Neural cell (in vitro differentiated cells): ENCODE data around the gene THOC1. TPM values are rescaled to one million over a fixed set of nuclear protein-coding genes. Genes with fewer than 3 reads are reported as not detected.

Experiments
- H2AFZ ChIP-seq: fragments of 200-600, 300-800 bp; sonication (generic), shearing (Covaris generic); 2 replicates; pipeline ENCODE4 v1.6.0; 2014; ENCODE audit warnings: low read depth, mild to moderate bottlenecking, antibody characterized with exemption, low read length, moderate library complexity
- H3F3A ChIP-seq: fragments of 200-600 bp; shearing (Covaris generic); 2 replicates; pipeline ENCODE4 v1.6.1; 2016; ENCODE audit warnings: mild to moderate bottlenecking, moderate library complexity, mixed read lengths, antibody characterized with exemption, low read length; ENCODE audit not compliant: insufficient read depth, poor library complexity, severe bottlenecking
- H3K27ac ChIP-seq: fragments of 200-600, 300-800 bp; sonication (generic), shearing (Covaris generic); 2 replicates; pipeline ENCODE4 v1.5.1; 2014; ENCODE audit warnings: mild to moderate bottlenecking, low read length, moderate library complexity
- H3K27me3 ChIP-seq: fragments of 300-800, 200-600 bp; sonication (generic), shearing (Covaris generic); 2 replicates; pipeline ENCODE4 v1.6.0; 2014; ENCODE audit warnings: mild to moderate bottlenecking, low read depth, low read length, moderate library complexity; ENCODE audit not compliant: insufficient read depth
- H3K36me3 ChIP-seq: fragments of 300-800, 200-600 bp; sonication (generic), shearing (Covaris generic); 2 replicates; pipeline ENCODE4 v1.5.1; 2014; ENCODE audit warnings: mild to moderate bottlenecking, antibody characterized with exemption, low read length, moderate library complexity; ENCODE audit not compliant: insufficient read depth
- H3K4me2 ChIP-seq: fragments of 300-800, 200-600 bp; sonication (generic), shearing (Covaris generic); 2 replicates; pipeline ENCODE4 v1.6.0; 2014; ENCODE audit warnings: mild to moderate bottlenecking, low read length
- H3K4me3 ChIP-seq: fragments of 300-800, 200-600 bp; sonication (generic), shearing (Covaris generic); 2 replicates; pipeline ENCODE4 v1.5.1; 2014; ENCODE audit warnings: mild to moderate bottlenecking, low read length, moderate library complexity
- H3K79me2 ChIP-seq: fragments of 200-600 bp; shearing (Covaris generic); replicated peaks from 2 replicates; pipeline ENCODE4 v1.6.0; 2014; ENCODE audit warnings: mild to moderate bottlenecking, low read length, moderate library complexity; ENCODE audit not compliant: insufficient read depth
- H3K9ac ChIP-seq: fragments of 300-800, 200-600 bp; sonication (generic), shearing (Covaris generic); 2 replicates; pipeline ENCODE4 v1.6.1; 2016; ENCODE audit warnings: mild to moderate bottlenecking, low read length, mixed read lengths
- H3K9me2 ChIP-seq: fragments of 200-600 bp; shearing (Covaris generic); 2 replicates; pipeline ENCODE4 v1.6.1; 2016; ENCODE audit warnings: mild to moderate bottlenecking, low read length, mixed read lengths; ENCODE audit not compliant: insufficient read depth
- H3K9me3 ChIP-seq: fragments of 200-600, 300-800 bp; sonication (generic), shearing (Covaris generic); 2 replicates; pipeline ENCODE4 v1.6.1; 2016; ENCODE audit warnings: mild to moderate bottlenecking, mixed run types, low read length, moderate library complexity, mixed read lengths
- H4K20me1 ChIP-seq: fragments of 200-600 bp; shearing (Covaris generic); 2 replicates; pipeline ENCODE4 v1.6.1; 2016; ENCODE audit warnings: mild to moderate bottlenecking, mixed run types; ENCODE audit not compliant: insufficient read depth
- CTCF ChIP-seq: fragments of 450-650 bp; IDR thresholded peaks from 2 replicates; pipeline ENCODE4 v1.5.1; 2014; ENCODE audit warnings: antibody characterized with exemption, mild to moderate bottlenecking, moderate library complexity; ENCODE audit not compliant: poor library complexity, severe bottlenecking
- EP300 ChIP-seq: fragments of 450-650 bp; conservative IDR thresholded peaks from 2 replicates; pipeline ENCODE4 v1.6.1; 2014; ENCODE audit warnings: antibody characterized with exemption, mild to moderate bottlenecking, moderate library complexity; ENCODE audit not compliant: poor library complexity, severe bottlenecking
- EZH2 ChIP-seq: fragments of 200-600, 300-800 bp; shearing (Covaris generic), sonication (generic); IDR thresholded peaks from 2 replicates; pipeline ENCODE4 v1.6.1; 2014; ENCODE audit warnings: antibody characterized with exemption, low read length, borderline replicate concordance, mild to moderate bottlenecking; ENCODE audit not compliant: insufficient read depth, poor library complexity, severe bottlenecking
- MXI1 ChIP-seq: fragments of 450-650 bp; conservative IDR thresholded peaks from 2 replicates; pipeline ENCODE4 v1.6.1; 2014; ENCODE audit warnings: antibody characterized with exemption, mild to moderate bottlenecking; ENCODE audit not compliant: poor library complexity, severe bottlenecking
- POLR2AphosphoS5 ChIP-seq: IDR thresholded peaks from 2 replicates; pipeline ENCODE4 v1.6.1; 2012
- RAD21 ChIP-seq: fragments of 450-650 bp; conservative IDR thresholded peaks from 2 replicates; pipeline ENCODE4 v1.6.1; 2014; ENCODE audit warnings: antibody characterized with exemption, mild to moderate bottlenecking, moderate library complexity
- SMC3 ChIP-seq: fragments of 450-650 bp; conservative IDR thresholded peaks from 2 replicates; pipeline ENCODE4 v1.6.1; 2014; ENCODE audit warnings: antibody characterized with exemption, mild to moderate bottlenecking, moderate library complexity; ENCODE audit not compliant: poor library complexity
- TAF1 ChIP-seq: IDR thresholded peaks from 2 replicates; pipeline ENCODE4 v1.6.1; 2012; ENCODE audit warnings: low read depth
- polyA plus RNA-seq: library from polyadenylated mRNA; depleted of rRNA; stranded (reverse); fragments of >200 nt; gene quantifications from 2 replicates; pipeline ENCODE4 v1.2.3, GENCODE V29; 2014
- TF ChIP-seq, protein P1 (sequence below): IDR thresholded peaks from 2 replicates; pipeline ENCODE4 v1.6.1; 2012; ENCODE audit warnings: borderline replicate concordance

The THOC1 gene
- polyA plus RNA-seq, 1 donor from 2014 or later: 168 TPM

DNA sequence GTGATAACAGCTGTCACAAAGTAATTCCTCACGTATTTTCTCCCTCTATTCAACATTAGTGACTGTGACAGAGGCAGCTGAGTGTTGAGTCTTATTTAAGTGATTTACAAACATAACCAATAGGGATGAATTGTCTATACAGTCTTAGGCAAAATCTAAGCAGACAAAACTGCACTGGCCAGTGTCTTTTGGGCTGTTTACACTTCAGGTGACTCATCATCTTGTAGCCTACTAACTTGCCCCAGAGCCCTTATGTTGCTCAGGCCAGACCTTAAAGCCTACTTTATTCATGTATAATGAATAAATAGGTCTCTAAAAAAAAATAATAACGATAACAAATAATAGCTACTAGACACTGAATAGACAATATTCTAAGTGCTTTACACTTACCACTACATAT, 17.2 kb downstream of the THOC1 start:
- no peak overlapping the region for H3K4me3 ChIP-seq
- no peak for TF ChIP-seq RAD21
- TF ChIP-seq EZH2: no peak
- TF ChIP-seq EP300: no peak
- TF ChIP-seq POLR2AphosphoS5: no peak
- H4K20me1 ChIP-seq: no peaks in the 10 kb centered on the region
- H2AFZ ChIP-seq: no peak overlapping the region
- H3K27ac ChIP-seq: no peak overlapping the region
- no peaks in the 10 kb centered on the region for H3F3A ChIP-seq
- no peaks in the 10 kb centered on the region for H3K79me2 ChIP-seq
- no peaks in the 10 kb centered on the region for H3K9me2 ChIP-seq
- peaks cover 5% of the 10 kb centered on the region for H3K36me3 ChIP-seq
- H3K9me3 ChIP-seq: no peaks in the 10 kb centered on the region
- H3K27me3 ChIP-seq: no peaks in the 10 kb centered on the region
- no peak overlapping the region for H3K9ac ChIP-seq
- no peak overlapping the region for H3K4me2 ChIP-seq

GRCh38 chr18:248053-248452, 19.8 kb downstream of the THOC1 start:
- H3K36me3 ChIP-seq: peaks cover 5% of the 10 kb centered on the region
- H3K9ac ChIP-seq: no peak overlapping the region
- TF ChIP-seq SMC3 (no peak), TAF1 (no peak), MXI1 (no peak), EP300 (no peak), EZH2 (no peak), CTCF (no peak)

GRCh38 chr18:245282-245847, 22.5 kb downstream of the THOC1 start:
- Histone ChIP-seq H3K79me2 (no peaks in the 10 kb centered on the region), H4K20me1 (no peaks in the 10 kb centered on the region), H3F3A (no peaks in the 10 kb centered on the region), H3K4me3 (no peak overlapping the region), H3K9ac (no peak overlapping the region), H3K9me2 (no peaks in the 10 kb centered on the region), H3K36me3 (peaks cover 5% of the 10 kb centered on the region), H3K27me3 (no peaks in the 10 kb centered on the region), H3K9me3 (no peaks in the 10 kb centered on the region), H3K4me2 (no peak overlapping the region), H2AFZ (no peak overlapping the region), H3K27ac (no peak overlapping the region)
- TF ChIP-seq RAD21 (no peak), CTCF (no peak), SMC3 (no peak), MXI1 (no peak), EZH2 (no peak), POLR2AphosphoS5 (no peak), EP300 (no peak), TAF1 (no peak)
- TF ChIP-seq, protein P1, sequence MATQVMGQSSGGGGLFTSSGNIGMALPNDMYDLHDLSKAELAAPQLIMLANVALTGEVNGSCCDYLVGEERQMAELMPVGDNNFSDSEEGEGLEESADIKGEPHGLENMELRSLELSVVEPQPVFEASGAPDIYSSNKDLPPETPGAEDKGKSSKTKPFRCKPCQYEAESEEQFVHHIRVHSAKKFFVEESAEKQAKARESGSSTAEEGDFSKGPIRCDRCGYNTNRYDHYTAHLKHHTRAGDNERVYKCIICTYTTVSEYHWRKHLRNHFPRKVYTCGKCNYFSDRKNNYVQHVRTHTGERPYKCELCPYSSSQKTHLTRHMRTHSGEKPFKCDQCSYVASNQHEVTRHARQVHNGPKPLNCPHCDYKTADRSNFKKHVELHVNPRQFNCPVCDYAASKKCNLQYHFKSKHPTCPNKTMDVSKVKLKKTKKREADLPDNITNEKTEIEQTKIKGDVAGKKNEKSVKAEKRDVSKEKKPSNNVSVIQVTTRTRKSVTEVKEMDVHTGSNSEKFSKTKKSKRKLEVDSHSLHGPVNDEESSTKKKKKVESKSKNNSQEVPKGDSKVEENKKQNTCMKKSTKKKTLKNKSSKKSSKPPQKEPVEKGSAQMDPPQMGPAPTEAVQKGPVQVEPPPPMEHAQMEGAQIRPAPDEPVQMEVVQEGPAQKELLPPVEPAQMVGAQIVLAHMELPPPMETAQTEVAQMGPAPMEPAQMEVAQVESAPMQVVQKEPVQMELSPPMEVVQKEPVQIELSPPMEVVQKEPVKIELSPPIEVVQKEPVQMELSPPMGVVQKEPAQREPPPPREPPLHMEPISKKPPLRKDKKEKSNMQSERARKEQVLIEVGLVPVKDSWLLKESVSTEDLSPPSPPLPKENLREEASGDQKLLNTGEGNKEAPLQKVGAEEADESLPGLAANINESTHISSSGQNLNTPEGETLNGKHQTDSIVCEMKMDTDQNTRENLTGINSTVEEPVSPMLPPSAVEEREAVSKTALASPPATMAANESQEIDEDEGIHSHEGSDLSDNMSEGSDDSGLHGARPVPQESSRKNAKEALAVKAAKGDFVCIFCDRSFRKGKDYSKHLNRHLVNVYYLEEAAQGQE: no peak

More at GRCh38 chr18:248053-248452, 19.8 kb downstream of the THOC1 start:
- Histone ChIP-seq H4K20me1 (no peaks in the 10 kb centered on the region), H3K4me3 (no peak overlapping the region), H3K27ac (no peak overlapping the region), H3K9me2 (no peaks in the 10 kb centered on the region), H2AFZ (no peak overlapping the region), H3K27me3 (no peaks in the 10 kb centered on the region), H3K9me3 (no peaks in the 10 kb centered on the region), H3K4me2 (no peak overlapping the region), H3F3A (no peaks in the 10 kb centered on the region), H3K79me2 (no peaks in the 10 kb centered on the region)
